Calu3 (cell line): ENCODE measurements around the gene RNF31. TPM values are rescaled to one million over a fixed set of nuclear protein-coding genes. Genes with fewer than 3 reads are reported as not detected.

Experiments
- BruUV-seq: library from RNA; stranded (reverse); fragments of 400-500 nt; replicated peaks from 2 replicates; lab custom pipeline; 2021; lab: Mats Ljungman, UMichigan
- CTCF ChIA-PET: fragments of 300-600 bp; sonication (Branson Sonifier 250); formaldehyde crosslinking; loops from one replicate; lab custom pipeline; 2022; ENCODE audit warnings: antibody characterized with exemption; lab: Charles Lee
- DNase-seq: peaks from one replicate; pipeline ENCODE4 v3.0.0; 2022
- H3K27ac Mint-ChIP-seq: one replicate; pipeline ENCODE4 v1.8.0; 2022; ENCODE audit warnings: mixed read lengths; ENCODE audit not compliant: unreplicated experiment
- H3K27me3 Mint-ChIP-seq: one replicate; pipeline ENCODE4 v1.8.0; 2022; ENCODE audit warnings: mixed read lengths; ENCODE audit not compliant: unreplicated experiment
- H3K36me3 Mint-ChIP-seq: one replicate; pipeline ENCODE4 v1.8.0; 2022; ENCODE audit warnings: mild to moderate bottlenecking, moderate library complexity, mixed read lengths; ENCODE audit not compliant: insufficient read depth, unreplicated experiment
- H3K4me1 Mint-ChIP-seq: one replicate; pipeline ENCODE4 v1.8.0; 2022; ENCODE audit warnings: mild to moderate bottlenecking, low read depth, mixed read lengths; ENCODE audit not compliant: unreplicated experiment
- H3K4me3 Mint-ChIP-seq: one replicate; pipeline ENCODE4 v1.8.0; 2022; ENCODE audit warnings: mild to moderate bottlenecking, low read depth, moderate library complexity, mixed read lengths; ENCODE audit not compliant: unreplicated experiment
- H3K9me3 Mint-ChIP-seq: one replicate; pipeline ENCODE4 v1.8.0; 2022; ENCODE audit warnings: low read depth, mixed read lengths; ENCODE audit not compliant: unreplicated experiment
- intact Hi-C: fragments of 100-400 bp; cut with micrococcal nuclease; formaldehyde crosslinking; loops from one replicate; pipeline ENCODE4 v1.10.0; 2022; ENCODE audit not compliant: unreplicated experiment
- total RNA-seq: library from RNA; stranded (reverse); gene quantifications from 2 replicates; pipeline ENCODE4 v1.2.3, GENCODE V29; 2022
- TF ChIP-seq, protein P1 (sequence below): fragments of 200-600 bp; IDR thresholded peaks from one replicate; pipeline ENCODE4 v1.8.0; 2022; ENCODE audit warnings: antibody characterized with exemption; ENCODE audit not compliant: unreplicated experiment

The RNF31 gene
- total RNA-seq, 1 experiment from 2014 or later: 103 TPM

DNA sequence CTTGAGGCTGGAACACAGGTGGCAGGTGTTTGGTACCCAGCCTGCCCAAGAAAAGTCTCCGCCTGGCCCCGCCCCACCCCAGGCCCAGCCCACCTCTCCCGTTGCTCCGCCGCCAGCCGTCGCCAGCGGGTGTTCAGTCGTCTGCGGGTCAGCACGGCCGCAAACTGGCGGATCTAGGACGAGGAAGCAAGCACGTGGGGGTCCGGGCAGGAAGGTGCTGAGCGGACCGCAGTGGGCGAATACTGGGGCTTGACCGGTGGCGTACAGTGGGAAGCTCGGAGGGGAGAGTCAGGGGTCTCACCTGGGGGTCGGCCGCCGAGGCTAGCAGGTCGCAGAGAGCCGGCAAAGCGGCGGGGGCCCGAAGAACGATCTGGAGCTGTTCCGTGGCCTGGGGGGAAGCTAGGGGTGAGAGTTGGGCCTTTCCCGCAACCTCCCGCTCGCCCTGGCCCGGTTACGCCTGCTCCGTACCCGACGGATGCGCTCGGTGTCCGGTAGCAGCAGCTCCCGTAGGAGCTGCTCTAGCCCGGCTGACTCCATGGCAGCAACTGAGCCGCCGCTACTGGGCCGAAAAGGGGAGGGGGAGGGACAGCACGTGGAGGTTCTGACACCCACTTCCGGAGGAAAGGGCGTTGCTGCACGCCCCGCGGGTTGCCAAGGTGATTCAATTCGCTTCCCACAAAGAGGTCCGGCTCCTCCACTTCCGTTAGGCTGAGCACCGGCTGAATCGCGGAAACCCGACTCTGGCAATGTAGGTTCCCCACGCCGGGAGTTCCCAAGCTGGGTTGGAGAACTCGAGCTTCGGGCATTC lies 41.2 kb downstream of the RNF31 start, which contains the start of gene IPO4:
TSS of gene IPO4 (minus strand) at position 566 of the 808 bp plus-strand sequence. CDS start at position 537, 29 bp downstream.
- DNase-seq: peak; percentile 96
- Mint-ChIP-seq H3K4me3 (peak within 1 kb of the TSS; percentile 88), H3K36me3 (peaks cover 67% of the 10 kb centered on the region), H3K27me3 (no peaks in the 10 kb centered on the region), H3K9me3 (no peaks in the 10 kb centered on the region), H3K4me1 (peaks cover 22% of the 10 kb centered on the region), H3K27ac (peak within 1 kb of the TSS; percentile 76)
- TF ChIP-seq, protein P1, sequence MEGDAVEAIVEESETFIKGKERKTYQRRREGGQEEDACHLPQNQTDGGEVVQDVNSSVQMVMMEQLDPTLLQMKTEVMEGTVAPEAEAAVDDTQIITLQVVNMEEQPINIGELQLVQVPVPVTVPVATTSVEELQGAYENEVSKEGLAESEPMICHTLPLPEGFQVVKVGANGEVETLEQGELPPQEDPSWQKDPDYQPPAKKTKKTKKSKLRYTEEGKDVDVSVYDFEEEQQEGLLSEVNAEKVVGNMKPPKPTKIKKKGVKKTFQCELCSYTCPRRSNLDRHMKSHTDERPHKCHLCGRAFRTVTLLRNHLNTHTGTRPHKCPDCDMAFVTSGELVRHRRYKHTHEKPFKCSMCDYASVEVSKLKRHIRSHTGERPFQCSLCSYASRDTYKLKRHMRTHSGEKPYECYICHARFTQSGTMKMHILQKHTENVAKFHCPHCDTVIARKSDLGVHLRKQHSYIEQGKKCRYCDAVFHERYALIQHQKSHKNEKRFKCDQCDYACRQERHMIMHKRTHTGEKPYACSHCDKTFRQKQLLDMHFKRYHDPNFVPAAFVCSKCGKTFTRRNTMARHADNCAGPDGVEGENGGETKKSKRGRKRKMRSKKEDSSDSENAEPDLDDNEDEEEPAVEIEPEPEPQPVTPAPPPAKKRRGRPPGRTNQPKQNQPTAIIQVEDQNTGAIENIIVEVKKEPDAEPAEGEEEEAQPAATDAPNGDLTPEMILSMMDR: no peak
- TSS peak; percentile 61 for BruUV-seq
- CTCF ChIA-PET: interaction anchor here (0.6 to 0.7 kb wide), 2 partner anchors 62 to 153 kb away, joined by 3 to 5 read pairs; no protein-coding TSS in a partner anchor
- intact Hi-C loops: no loop called here

DNA sequence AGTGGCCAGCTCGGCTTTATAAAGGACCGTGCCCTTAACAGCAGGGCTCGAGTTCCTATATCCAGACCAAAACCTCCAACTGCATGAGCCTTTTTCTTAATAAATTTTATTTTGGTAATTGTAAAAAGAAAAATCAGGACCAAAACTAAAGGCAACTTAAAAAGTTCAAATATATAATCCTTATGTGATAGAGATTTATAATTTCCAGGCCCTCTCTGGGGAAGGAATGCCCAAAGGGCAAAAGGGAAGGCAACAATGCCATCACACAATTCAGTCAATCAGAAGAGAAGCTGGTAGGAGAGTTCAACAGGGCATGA lies 41.7 kb downstream of the RNF31 start:
- BruUV-seq: no TSS peak
- Mint-ChIP-seq H3K4me1 (peaks cover 26% of the 10 kb centered on the region), H3K9me3 (no peaks in the 10 kb centered on the region), H3K4me3 (peak overlapping the region; percentile 88), H3K27me3 (no peaks in the 10 kb centered on the region), H3K27ac (peak overlapping the region; percentile 76), H3K36me3 (peaks cover 65% of the 10 kb centered on the region)
- no peak for DNase-seq
- TF ChIP-seq, protein P1: no peak
- CTCF ChIA-PET: no interaction called here
- intact Hi-C loops: no loop called here

DNA sequence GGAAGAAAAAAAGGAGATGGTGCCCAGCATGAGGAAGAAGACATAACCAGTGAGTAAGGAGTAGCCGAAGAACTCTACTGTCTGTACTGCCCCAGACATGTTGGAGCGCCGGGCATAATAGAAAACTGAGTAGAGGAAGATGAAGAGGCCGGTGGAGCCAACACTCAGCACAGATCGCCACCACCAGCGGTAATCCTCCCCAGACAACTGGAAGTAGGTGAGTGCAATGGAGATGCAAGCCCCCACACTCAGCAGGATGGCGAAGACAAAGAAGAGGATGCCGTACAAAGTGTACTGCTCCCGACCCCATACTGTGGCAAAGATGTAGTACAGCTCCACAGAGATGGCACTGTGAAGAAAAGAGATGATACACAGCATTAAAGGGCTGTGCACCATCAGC lies 42.2 kb downstream of the RNF31 start:
- no peaks in the 10 kb centered on the region for H3K27me3 Mint-ChIP-seq
- intact Hi-C loops: no loop called here
- peak overlapping the region; percentile 76 for H3K27ac Mint-ChIP-seq
- peaks cover 65% of the 10 kb centered on the region for H3K36me3 Mint-ChIP-seq
- TF ChIP-seq, protein P1: no peak
- CTCF ChIA-PET: no interaction called here
- DNase-seq: no peak
- no peak overlapping the region for H3K4me3 Mint-ChIP-seq
- no peaks in the 10 kb centered on the region for H3K9me3 Mint-ChIP-seq
- H3K4me1 Mint-ChIP-seq: peaks cover 30% of the 10 kb centered on the region
- no TSS peak for BruUV-seq

DNA sequence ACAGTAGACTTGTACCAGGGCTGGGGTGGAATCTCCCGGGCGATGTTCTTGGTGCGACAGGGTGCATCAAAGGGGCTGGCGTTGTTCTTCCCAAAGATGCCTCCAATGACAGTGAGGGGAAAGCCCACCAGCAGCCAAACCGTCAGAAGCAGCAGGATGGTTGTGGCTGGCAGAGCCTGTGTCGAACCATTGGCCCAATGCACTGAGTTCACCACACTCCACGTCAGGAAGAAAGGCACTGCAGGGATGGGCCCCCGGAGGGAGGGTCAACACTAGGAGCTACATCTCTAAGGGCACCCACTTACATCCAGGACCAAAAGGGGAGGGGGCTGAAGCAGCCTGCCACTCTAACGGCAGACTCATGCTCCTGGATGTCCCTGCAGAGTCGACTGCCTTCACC lies 43.1 kb downstream of the RNF31 start:
- BruUV-seq: no TSS peak
- DNase-seq: no peak
- Mint-ChIP-seq H3K27ac (peak overlapping the region; percentile 76), H3K4me1 (peaks cover 30% of the 10 kb centered on the region), H3K27me3 (no peaks in the 10 kb centered on the region), H3K9me3 (no peaks in the 10 kb centered on the region), H3K4me3 (no peak overlapping the region), H3K36me3 (peaks cover 70% of the 10 kb centered on the region)
- TF ChIP-seq, protein P1: no peak
- intact Hi-C loops: no loop called here
- CTCF ChIA-PET: no interaction called here
